Endothelial cell of umbilical vein (primary cell): ENCODE measurements around the gene OPCML. TPM values are rescaled to one million over a fixed set of nuclear protein-coding genes. Genes with fewer than 3 reads are reported as not detected.

Experiments
- BruUV-seq: library from RNA; stranded (reverse); fragments of 400-500 nt; replicated peaks from 2 replicates; lab custom pipeline; 2021; lab: Mats Ljungman, UMichigan
- CTCF ChIA-PET: fragments of 300-600, 350-600 bp; sonication (Branson Sonifier 250); formaldehyde crosslinking; loops from one replicate; lab custom pipeline; 2021; ENCODE audit warnings: antibody characterized with exemption, inconsistent platforms; lab: Charles Lee
- POLR2A ChIA-PET: fragments of 300-600, 350-600 bp; sonication (Branson Sonifier 250); formaldehyde crosslinking; loops from one replicate; lab custom pipeline; 2021; ENCODE audit warnings: antibody characterized with exemption, inconsistent platforms; lab: Charles Lee
- DNase-seq: peaks from one replicate; pipeline ENCODE4 v3.0.0-alpha.2; 2011; ENCODE audit warnings: low read depth, low spot score
- FAIRE-seq: peaks from 2 replicates; lab custom pipeline; 2011; peaks lifted over from hg19 to GRCh38; lab: Jason Lieb, UNC
- H2AFZ ChIP-seq: 2 replicates; pipeline ENCODE4 v1.6.0; 2012; ENCODE audit warnings: low read depth, low read length, control low read depth, inconsistent platforms
- H3K27ac ChIP-seq: 2 replicates; pipeline ENCODE4 v1.5.1; 2011; ENCODE audit warnings: low read depth, mild to moderate bottlenecking, control low read depth, low read length, moderate library complexity; ENCODE audit not compliant: insufficient read depth
- H3K27me3 ChIP-seq, 2 experiments: 2 replicates each; pipeline versions ENCODE4 v1.6.0 to v1.6.1; 2011; ENCODE audit warnings: low read length in 2 of 2, mixed read lengths in 1 of 2; ENCODE audit not compliant: control insufficient read depth in 2 of 2, insufficient read depth in 2 of 2
- H3K36me3 ChIP-seq, 2 experiments: 2 replicates in 1 of 2; 3 replicates in 1 of 2; pipeline ENCODE4 v1.5.1; 2011; ENCODE audit warnings: low read length in 2 of 2, mild to moderate bottlenecking in 1 of 2, moderate library complexity in 1 of 2; ENCODE audit not compliant: control insufficient read depth in 2 of 2, insufficient read depth in 2 of 2; ENCODE audit errors: extremely low read depth in 1 of 2
- H3K4me1 ChIP-seq: 3 replicates; pipeline ENCODE4 v1.5.1; 2011; ENCODE audit warnings: mild to moderate bottlenecking, low read length; ENCODE audit not compliant: control insufficient read depth, insufficient read depth; ENCODE audit errors: extremely low read depth
- H3K4me2 ChIP-seq: 2 replicates; pipeline ENCODE4 v1.6.1; 2011; ENCODE audit warnings: low read length, control low read depth, mixed read lengths; ENCODE audit not compliant: insufficient read depth
- H3K4me3 ChIP-seq, 3 experiments: fragments of 200-600 bp in 1 of 3; sonication (generic), shearing (Covaris generic) in 1 of 3; replicated peaks in 1 of 3; 2 replicates each; pipeline ENCODE4 v1.5.1; 2011 to 2016; ENCODE audit warnings: control low read depth in 3 of 3, low read length in 3 of 3, mild to moderate bottlenecking in 2 of 3, inconsistent platforms in 1 of 3, low read depth in 1 of 3, moderate library complexity in 1 of 3; ENCODE audit not compliant: insufficient read depth in 1 of 3
- H3K79me2 ChIP-seq: 2 replicates; pipeline ENCODE4 v1.6.0; 2012; ENCODE audit warnings: low read length, inconsistent platforms; ENCODE audit not compliant: control insufficient read depth, insufficient read depth
- H3K9ac ChIP-seq: replicated peaks from 2 replicates; pipeline ENCODE3; 2011; ENCODE audit warnings: low read length, control low read depth; ENCODE audit not compliant: insufficient read depth; ENCODE audit errors: extremely low read depth
- H3K9me1 ChIP-seq: replicated peaks from 3 replicates; pipeline ENCODE4 v1.6.0; 2011; ENCODE audit warnings: mild to moderate bottlenecking, low read length; ENCODE audit not compliant: control insufficient read depth, insufficient read depth; ENCODE audit errors: extremely low read depth
- H3K9me3 ChIP-seq: replicated peaks from 2 replicates; pipeline ENCODE4 v1.5.1; 2012; ENCODE audit warnings: low read length, inconsistent platforms; ENCODE audit not compliant: control insufficient read depth, insufficient read depth
- H4K20me1 ChIP-seq: replicated peaks from 2 replicates; pipeline ENCODE3; 2011; ENCODE audit warnings: mild to moderate bottlenecking, low read length; ENCODE audit not compliant: control insufficient read depth, insufficient read depth; ENCODE audit errors: extremely low read depth
- EZH2 ChIP-seq: IDR thresholded peaks from 2 replicates; pipeline ENCODE4 v1.6.1; 2012; ENCODE audit warnings: borderline replicate concordance, low read depth, mild to moderate bottlenecking, moderate library complexity, low read length, inconsistent platforms; ENCODE audit not compliant: severe bottlenecking
- FOS ChIP-seq: IDR thresholded peaks from 2 replicates; pipeline ENCODE4 v1.6.1; 2011; ENCODE audit warnings: mild to moderate bottlenecking, low read length, moderate library complexity, borderline replicate concordance; ENCODE audit not compliant: insufficient read depth
- GATA2 ChIP-seq: IDR thresholded peaks from 2 replicates; pipeline ENCODE4 v1.7.0; 2011; ENCODE audit warnings: low read depth, mild to moderate bottlenecking, moderate library complexity, mixed read lengths, low read length; ENCODE audit not compliant: insufficient read length, insufficient read depth
- JUN ChIP-seq: IDR thresholded peaks from 2 replicates; pipeline ENCODE4 v1.6.1; 2011; ENCODE audit warnings: borderline replicate concordance, low read depth; ENCODE audit not compliant: insufficient read length, insufficient read depth
- MAX ChIP-seq: IDR thresholded peaks from 2 replicates; pipeline ENCODE4 v1.6.1; 2011; ENCODE audit not compliant: insufficient read depth, insufficient read length
- MYC ChIP-seq: IDR thresholded peaks from one replicate; pipeline ENCODE4 v1.6.1; 2011; ENCODE audit warnings: mild to moderate bottlenecking, low read depth, low read length
- POLR2A ChIP-seq: IDR thresholded peaks from 2 replicates; pipeline ENCODE4 v1.6.1; 2012; ENCODE audit warnings: low read depth, mild to moderate bottlenecking, control low read depth, low read length
- POLR2AphosphoS5 ChIP-seq: IDR thresholded peaks from 2 replicates; pipeline ENCODE4 v1.6.1; 2012; ENCODE audit warnings: low read depth, mild to moderate bottlenecking, control low read depth, low read length, moderate library complexity; ENCODE audit not compliant: insufficient read depth
- dilution Hi-C: fragments of 300-500 bp; cut with MboI; formaldehyde crosslinking; loops from one replicate; pipeline ENCODE4 v1.15.0; 2019; ENCODE audit warnings: low sequenced_read_pairs; ENCODE audit not compliant: extremely low pct_ligation_motif_present
- intact Hi-C: fragments of 100-400 bp; cut with micrococcal nuclease; formaldehyde crosslinking; loops from one replicate; pipeline ENCODE4 v1.10.0; 2022
- polyA plus RNA-seq, 4 experiments: library from polyadenylated mRNA; depleted of rRNA in 3 of 4; stranded (reverse) in 3 of 4; unstranded in 1 of 4; fragments of >200 nt; gene quantifications; 2 replicates each; pipeline versions ENCODE4 v1.2.1 to v1.2.3, GENCODE V29; 2011 to 2012; ENCODE audit warnings: missing spikeins in 1 of 4
- total RNA-seq: library from RNA; stranded (reverse); gene quantifications from 2 replicates; pipeline ENCODE4 v1.2.3, GENCODE V29; 2021
- TF ChIP-seq, protein P1 (sequence below), 2 donors: IDR thresholded peaks; 1 replicate in 1 of 2; 2 replicates in 1 of 2; pipeline ENCODE4 v1.5.1; 2011; ENCODE audit warnings: low read length in 2 of 2, mild to moderate bottlenecking in 2 of 2, moderate library complexity in 2 of 2, control low read depth in 1 of 2, inconsistent platforms in 1 of 2, low read depth in 1 of 2; ENCODE audit not compliant: insufficient read depth in 1 of 2; ENCODE audit errors: extremely low read depth in 1 of 2

Gene OPCML
- total and polyA plus RNA-seq, 2 donors (not counting 3 experiments of a cell fraction or from before 2014, with no cell fraction given): not detected

GRCh38 chr11:133206313-133207005 is 325.8 kb downstream of the OPCML start:
- POLR2A ChIA-PET: no interaction called here
- no peaks in the 10 kb centered on the region for H3K4me1 ChIP-seq
- no peaks in the 10 kb centered on the region for H3K27me3 ChIP-seq
- FAIRE-seq (no peak), DNase-seq (no peak)
- no TSS peak for BruUV-seq
- no peak overlapping the region for H2AFZ ChIP-seq
- H3K79me2 ChIP-seq: no peaks in the 10 kb centered on the region
- CTCF ChIA-PET: no interaction called here
- H3K4me2 ChIP-seq: no peak overlapping the region
- no peaks in the 10 kb centered on the region for H3K36me3 ChIP-seq
- dilution Hi-C loops (no loop called here), intact Hi-C loops (no loop called here)
- no peaks in the 10 kb centered on the region for H4K20me1 ChIP-seq
- no peak overlapping the region for H3K4me3 ChIP-seq
- peaks cover 9% of the 10 kb centered on the region for H3K9me3 ChIP-seq
- TF ChIP-seq JUN: no peak
- no peak for TF ChIP-seq POLR2A
- no peak for TF ChIP-seq MAX
- no peak for TF ChIP-seq MYC
- no peak for TF ChIP-seq GATA2
- no peak overlapping the region for H3K27ac ChIP-seq
- H3K9me1 ChIP-seq: no peaks in the 10 kb centered on the region
- no peak overlapping the region for H3K9ac ChIP-seq

- no peaks in the 10 kb centered on the region for H3K9me1 ChIP-seq
- H3K79me2 ChIP-seq: no peaks in the 10 kb centered on the region
- ChIA-PET POLR2A (no interaction called here), CTCF (no interaction called here)
- intact Hi-C loops (no loop called here), dilution Hi-C loops (no loop called here)
- H3K9ac ChIP-seq: no peak overlapping the region
- H3K27ac ChIP-seq: no peak overlapping the region
- H4K20me1 ChIP-seq: no peaks in the 10 kb centered on the region
- no peak overlapping the region for H2AFZ ChIP-seq
- TF ChIP-seq FOS: no peak
- no peak for TF ChIP-seq POLR2A
- no peak for TF ChIP-seq POLR2AphosphoS5
- TF ChIP-seq GATA2: no peak
- TF ChIP-seq, protein P1, sequence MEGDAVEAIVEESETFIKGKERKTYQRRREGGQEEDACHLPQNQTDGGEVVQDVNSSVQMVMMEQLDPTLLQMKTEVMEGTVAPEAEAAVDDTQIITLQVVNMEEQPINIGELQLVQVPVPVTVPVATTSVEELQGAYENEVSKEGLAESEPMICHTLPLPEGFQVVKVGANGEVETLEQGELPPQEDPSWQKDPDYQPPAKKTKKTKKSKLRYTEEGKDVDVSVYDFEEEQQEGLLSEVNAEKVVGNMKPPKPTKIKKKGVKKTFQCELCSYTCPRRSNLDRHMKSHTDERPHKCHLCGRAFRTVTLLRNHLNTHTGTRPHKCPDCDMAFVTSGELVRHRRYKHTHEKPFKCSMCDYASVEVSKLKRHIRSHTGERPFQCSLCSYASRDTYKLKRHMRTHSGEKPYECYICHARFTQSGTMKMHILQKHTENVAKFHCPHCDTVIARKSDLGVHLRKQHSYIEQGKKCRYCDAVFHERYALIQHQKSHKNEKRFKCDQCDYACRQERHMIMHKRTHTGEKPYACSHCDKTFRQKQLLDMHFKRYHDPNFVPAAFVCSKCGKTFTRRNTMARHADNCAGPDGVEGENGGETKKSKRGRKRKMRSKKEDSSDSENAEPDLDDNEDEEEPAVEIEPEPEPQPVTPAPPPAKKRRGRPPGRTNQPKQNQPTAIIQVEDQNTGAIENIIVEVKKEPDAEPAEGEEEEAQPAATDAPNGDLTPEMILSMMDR (IDR thresholded peaks at IDR 0.05; ENCODE audit: extremely low read depth in 1 of 2, insufficient read depth in 1 of 2, low read depth in 1 of 2, low read length in 2 of 2): no peak
- no peak for TF ChIP-seq MYC
- TF ChIP-seq EZH2: no peak
- no peak for TF ChIP-seq JUN
- no peak for TF ChIP-seq MAX
- no TSS peak for BruUV-seq
- peaks cover 7% of the 10 kb centered on the region for H3K9me3 ChIP-seq
- no peaks in the 10 kb centered on the region for H3K36me3 ChIP-seq
- H3K4me2 ChIP-seq: no peak overlapping the region
- no peaks in the 10 kb centered on the region for H3K4me1 ChIP-seq
- DNase-seq (no peak), FAIRE-seq (no peak)
- no peak overlapping the region for H3K4me3 ChIP-seq
- no peaks in the 10 kb centered on the region for H3K27me3 ChIP-seq
These were observed 328.1 kb downstream of the OPCML start for GRCh38 chr11:133204158-133204557.
